Thyroid gland (tissue), 4 donors: ENCODE results near the gene SNX9. TPM values are rescaled to one million over a fixed set of nuclear protein-coding genes. Genes with fewer than 3 reads are reported as not detected.

ENCODE experiments used
- DNase-seq, 2 donors: peaks; one replicate each; pipeline ENCODE4 v3.0.0-alpha.2; 2019
- H3K27ac ChIP-seq, 3 donors: fragments of 200-600 bp; sonication (generic); 1 replicate in 2 of 3; 2 replicates in 1 of 3; pipeline ENCODE4 v1.5.1; 2016 to 2019; ENCODE audit warnings: mild to moderate bottlenecking in 1 of 3, moderate library complexity in 1 of 3
- H3K27me3 ChIP-seq: fragments of 200-600 bp; sonication (generic); one replicate; pipeline ENCODE4 v1.5.1; 2019
- H3K36me3 ChIP-seq, 2 donors: fragments of 200-600 bp; sonication (generic); one replicate each; pipeline ENCODE4 v1.5.1; 2016 to 2019
- H3K4me1 ChIP-seq, 2 donors: fragments of 200-600 bp; sonication (generic); one replicate each; pipeline ENCODE4 v1.5.1; 2017 to 2019
- H3K4me3 ChIP-seq, 3 donors: fragments of 200-600 bp; sonication (generic); replicated peaks in 1 of 3; 1 replicate in 2 of 3; 2 replicates in 1 of 3; pipeline ENCODE4 v1.5.1; 2016; ENCODE audit warnings: mild to moderate bottlenecking in 1 of 3
- H3K9me3 ChIP-seq: fragments of 200-600 bp; sonication (generic); one replicate; pipeline ENCODE4 v1.5.1; 2017
- CTCF ChIP-seq, 6 experiments: fragments of 200-600 bp in 3 of 6; fragments of 450-650 bp in 3 of 6; sonication (generic) in 3 of 6; IDR thresholded peaks; one replicate each; pipeline ENCODE4 v1.5.1; 2016 to 2019; ENCODE audit warnings: antibody characterized with exemption in 6 of 6, mild to moderate bottlenecking in 2 of 6, inconsistent platforms in 1 of 6, moderate library complexity in 1 of 6
- POLR2A ChIP-seq, 2 donors: fragments of 450-650 bp; IDR thresholded peaks; one replicate each; pipeline ENCODE4 v1.6.1; 2017; ENCODE audit warnings: antibody characterized with exemption in 2 of 2, mild to moderate bottlenecking in 2 of 2, moderate library complexity in 1 of 2
- WGBS, 2 donors: methylation state at CpG; one replicate each; pipeline ENCODE4 v1.1.5; 2017; 5-methylcytosine and 5-hydroxymethylcytosine counted together
- intact Hi-C: fragments of 100-400 bp; cut with DNase I; formaldehyde crosslinking; loops from one replicate; pipeline ENCODE4 v1.15.1; 2023
- total RNA-seq, 4 donors: library from RNA; depleted of rRNA; stranded (reverse); fragments of >200 nt; gene quantifications; one replicate each; pipeline ENCODE4 v1.2.3, GENCODE V29; 2016

The SNX9 gene
- total RNA-seq, 4 donors from 2014 or later: 44.6 to 73.1 (median 47.2) TPM

- Histone ChIP-seq H3K36me3 (peaks cover 11 to 38% of the 10 kb centered on the region in 2 donors), H3K27me3 (no peaks in the 10 kb centered on the region), H3K4me1 (no peaks in the 10 kb centered on the region), H3K9me3 (no peaks in the 10 kb centered on the region), H3K27ac (no peak overlapping the region), H3K4me3 (no peak overlapping the region)
- DNase-seq: no peak
- TF ChIP-seq CTCF (IDR thresholded peaks at IDR 0.05) (no peak), POLR2A (IDR thresholded peaks at IDR 0.05) (no peak)
- 98 to 100% methylated on average over 2 of the region's 2 CpGs for WGBS, 2 donors
- intact Hi-C loops: no loop called here
Observed at GRCh38 chr6:157925771-157926170, 102.7 kb downstream of the SNX9 start.

GRCh38 chr6:157927011-157927410 lies 104.0 kb downstream of the SNX9 start:
- WGBS, 2 donors: 95 to 97% methylated on average over 7 of the region's 7 CpGs
- TF ChIP-seq CTCF (IDR thresholded peaks at IDR 0.05) (no peak), POLR2A (IDR thresholded peaks at IDR 0.05) (no peak)
- intact Hi-C loops: no loop called here
- Histone ChIP-seq H3K4me1 (no peaks in the 10 kb centered on the region), H3K27me3 (no peaks in the 10 kb centered on the region), H3K27ac (no peak overlapping the region), H3K9me3 (no peaks in the 10 kb centered on the region), H3K36me3 (peaks cover 23 to 35% of the 10 kb centered on the region in 2 donors), H3K4me3 (no peak overlapping the region)
- DNase-seq: no peak

GRCh38 chr6:157928428-157928827 lies 105.4 kb downstream of the SNX9 start:
- Histone ChIP-seq H3K4me3 (no peak overlapping the region), H3K27ac (no peak overlapping the region), H3K9me3 (no peaks in the 10 kb centered on the region), H3K4me1 (no peaks in the 10 kb centered on the region), H3K36me3 (peaks cover 29 to 44% of the 10 kb centered on the region in 2 donors), H3K27me3 (no peaks in the 10 kb centered on the region)
- DNase-seq: no peak
- TF ChIP-seq POLR2A (IDR thresholded peaks at IDR 0.05) (no peak), CTCF (IDR thresholded peaks at IDR 0.05) (no peak)
- WGBS, 2 donors: 85 to 86% methylated on average over 13 of the region's 13 CpGs
- intact Hi-C loops: no loop called here

GRCh38 chr6:157929076-157929475 lies 106.0 kb downstream of the SNX9 start:
- H3K9me3 ChIP-seq: no peaks in the 10 kb centered on the region

More at GRCh38 chr6:157929076-157929475, 106.0 kb downstream of the SNX9 start:
- H3K4me3 ChIP-seq: no peak overlapping the region
- H3K27ac ChIP-seq: no peak overlapping the region
- 91% methylated on average over 7 of the region's 7 CpGs for WGBS, 2 donors
- intact Hi-C loops: no loop called here
- no peak for TF ChIP-seq POLR2A (IDR thresholded peaks at IDR 0.05)
- no peak for TF ChIP-seq CTCF (IDR thresholded peaks at IDR 0.05)
- no peak for DNase-seq
- no peaks in the 10 kb centered on the region for H3K27me3 ChIP-seq
- H3K4me1 ChIP-seq: no peaks in the 10 kb centered on the region
- H3K36me3 ChIP-seq: peaks cover 29 to 44% of the 10 kb centered on the region in 2 donors
